ENCODE results near the gene CTAGE9.

The CTAGE9 gene

GRCh38 chr6:131739136-131739535 lies 28.3 kb upstream of the CTAGE9 start:
- no peaks in the 10 kb centered on the region for H3K79me2 ChIP-seq (ENCODE audit: insufficient read depth, low read length)
- H4K20me1 ChIP-seq (ENCODE audit: insufficient read depth, low read length, poor library complexity, severe bottlenecking) = no peaks in the 10 kb centered on the region
- no peak for TF ChIP-seq EZH2phosphoT487 (IDR thresholded peaks at IDR 0.05; ENCODE audit: borderline replicate concordance)
- no peak for TF ChIP-seq CTCF (conservative IDR thresholded peaks at IDR 0.05; ENCODE audit: low read length)
- H3K27me3 ChIP-seq (ENCODE audit: insufficient read depth, low read length, poor library complexity, severe bottlenecking) = peaks cover 8% of the 10 kb centered on the region
- H3K9me3 ChIP-seq (ENCODE audit: insufficient read depth, low read depth, low read length) = no peaks in the 10 kb centered on the region
- H3K4me1 ChIP-seq (ENCODE audit: insufficient read depth, low read length, poor library complexity, severe bottlenecking) = no peaks in the 10 kb centered on the region
- H2AFZ ChIP-seq (ENCODE audit: low read length) = no peak overlapping the region
- no peaks in the 10 kb centered on the region for H3F3A ChIP-seq (ENCODE audit: low read depth)
- no peaks in the 10 kb centered on the region for H3K9me2 ChIP-seq (replicated peaks; ENCODE audit: low read depth, low read length)
- no peak overlapping the region for H3K9ac ChIP-seq (ENCODE audit: low read depth, low read length, poor library complexity, severe bottlenecking)
- no peaks in the 10 kb centered on the region for H3K36me3 ChIP-seq (ENCODE audit: insufficient read depth, low read length)
- no peak overlapping the region for H3K4me2 ChIP-seq (ENCODE audit: low read depth, low read length, poor library complexity, severe bottlenecking)
- no peak overlapping the region for H3K4me3 ChIP-seq (ENCODE audit: low read length, poor library complexity, severe bottlenecking)

DNA sequence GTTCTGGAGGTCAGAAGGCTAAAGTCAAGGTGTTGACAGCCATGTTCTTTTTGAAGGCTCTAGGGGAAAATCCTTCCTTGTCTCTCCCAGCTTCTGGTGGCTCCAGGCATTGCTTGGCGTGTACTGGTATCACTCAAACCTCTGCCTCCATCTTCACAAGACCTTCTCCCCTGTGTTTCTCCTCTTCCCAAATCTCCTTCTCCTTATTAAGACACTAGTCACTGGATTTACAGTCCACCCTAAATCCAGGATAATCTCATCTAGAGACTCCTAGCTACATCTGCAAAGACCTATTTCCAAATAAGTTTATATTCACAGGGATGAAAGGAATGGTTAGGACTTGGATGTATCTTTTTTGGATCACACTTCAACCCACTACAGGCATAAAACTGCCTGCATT lies 26.0 kb upstream of the CTAGE9 start:
- Histone ChIP-seq H4K20me1 (ENCODE audit: insufficient read depth, low read length, poor library complexity, severe bottlenecking) (no peaks in the 10 kb centered on the region), H3F3A (ENCODE audit: low read depth) (no peaks in the 10 kb centered on the region), H3K9me3 (ENCODE audit: insufficient read depth, low read depth, low read length) (no peaks in the 10 kb centered on the region), H3K79me2 (ENCODE audit: insufficient read depth, low read length) (no peaks in the 10 kb centered on the region), H3K4me1 (ENCODE audit: insufficient read depth, low read length, poor library complexity, severe bottlenecking) (no peaks in the 10 kb centered on the region), H3K27me3 (ENCODE audit: insufficient read depth, low read length, poor library complexity, severe bottlenecking) (peaks cover 8% of the 10 kb centered on the region), H3K9ac (ENCODE audit: low read depth, low read length, poor library complexity, severe bottlenecking) (no peak overlapping the region), H3K4me3 (ENCODE audit: low read length, poor library complexity, severe bottlenecking) (no peak overlapping the region), H3K4me2 (ENCODE audit: low read depth, low read length, poor library complexity, severe bottlenecking) (no peak overlapping the region), H3K36me3 (ENCODE audit: insufficient read depth, low read length) (no peaks in the 10 kb centered on the region), H3K9me2 (replicated peaks; ENCODE audit: low read depth, low read length) (no peaks in the 10 kb centered on the region), H2AFZ (ENCODE audit: low read length) (no peak overlapping the region)
- TF ChIP-seq EZH2phosphoT487 (IDR thresholded peaks at IDR 0.05; ENCODE audit: borderline replicate concordance) (no peak), CTCF (conservative IDR thresholded peaks at IDR 0.05; ENCODE audit: low read length) (no peak)

DNA sequence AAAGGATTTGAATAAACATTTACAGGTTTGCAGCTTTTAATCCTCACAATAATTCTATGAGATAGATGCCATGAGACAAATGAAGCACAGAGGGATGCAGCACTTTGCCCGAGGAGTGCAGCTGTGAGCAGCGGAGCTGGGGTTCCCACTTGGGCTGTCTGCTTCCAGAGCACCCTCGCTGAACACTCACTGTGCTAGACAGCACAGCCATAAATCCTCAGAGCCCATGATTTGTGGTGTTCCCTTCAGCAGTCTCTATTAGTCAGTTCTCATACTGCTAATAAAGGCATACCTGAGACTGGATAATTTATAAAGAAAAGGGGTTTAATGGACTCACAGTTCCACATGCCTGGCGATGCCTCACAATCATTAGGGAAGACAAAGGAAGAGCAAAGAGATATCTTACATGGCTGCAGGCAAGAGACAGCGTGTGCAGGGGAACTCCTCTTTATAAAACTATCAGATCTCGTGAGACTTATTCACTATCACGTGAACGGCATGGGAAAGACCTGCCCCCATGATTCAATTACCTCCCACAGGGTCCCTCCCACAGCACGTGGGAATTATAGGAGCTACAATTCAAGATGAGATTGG lies 25.3 kb upstream of the CTAGE9 start:
- H3K4me1 ChIP-seq (ENCODE audit: insufficient read depth, low read length, poor library complexity, severe bottlenecking) = no peaks in the 10 kb centered on the region
- no peaks in the 10 kb centered on the region for H3F3A ChIP-seq (ENCODE audit: low read depth)
- no peaks in the 10 kb centered on the region for H3K9me3 ChIP-seq (ENCODE audit: insufficient read depth, low read depth, low read length)
- H3K4me2 ChIP-seq (ENCODE audit: low read depth, low read length, poor library complexity, severe bottlenecking) = no peak overlapping the region
- no peaks in the 10 kb centered on the region for H3K36me3 ChIP-seq (ENCODE audit: insufficient read depth, low read length)
- no peaks in the 10 kb centered on the region for H3K9me2 ChIP-seq (replicated peaks; ENCODE audit: low read depth, low read length)
- H4K20me1 ChIP-seq (ENCODE audit: insufficient read depth, low read length, poor library complexity, severe bottlenecking) = no peaks in the 10 kb centered on the region
- H3K79me2 ChIP-seq (ENCODE audit: insufficient read depth, low read length) = no peaks in the 10 kb centered on the region
- peaks cover 8% of the 10 kb centered on the region for H3K27me3 ChIP-seq (ENCODE audit: insufficient read depth, low read length, poor library complexity, severe bottlenecking)
- no peak overlapping the region for H2AFZ ChIP-seq (ENCODE audit: low read length)
- no peak overlapping the region for H3K4me3 ChIP-seq (ENCODE audit: low read length, poor library complexity, severe bottlenecking)
- no peak overlapping the region for H3K9ac ChIP-seq (ENCODE audit: low read depth, low read length, poor library complexity, severe bottlenecking)
- no peak for TF ChIP-seq CTCF (conservative IDR thresholded peaks at IDR 0.05; ENCODE audit: low read length)
- no peak for TF ChIP-seq EZH2phosphoT487 (IDR thresholded peaks at IDR 0.05; ENCODE audit: borderline replicate concordance)
